Fibroblast of skin of right biceps (primary cell): ENCODE data around the gene CITED2.

Experiments used
- DNase-seq: peaks from one replicate; pipeline ENCODE4 v3.0.0-alpha.2; 2013

The CITED2 gene

GRCh38 chr6:139381216-139381865 is 6.9 kb upstream of the CITED2 start:
- DNase-seq, result peak; percentile 27

GRCh38 chr6:139380611-139381010 is 6.2 kb upstream of the CITED2 start:
- DNase-seq, result no peak

GRCh38 chr6:139380168-139380567 is 5.7 kb upstream of the CITED2 start:
- DNase-seq, result no peak

GRCh38 chr6:139378882-139379341 is 4.5 kb upstream of the CITED2 start:
- DNase-seq, result peak; percentile 47

- DNase-seq, result no peak
Observed at GRCh38 chr6:139378226-139378625, 3.8 kb upstream of the CITED2 start.

- DNase-seq, result peak; percentile 59
Observed at GRCh38 chr6:139376604-139377218, 2.3 kb upstream of the CITED2 start.

GRCh38 chr6:139376017-139376330 is 1.5 kb upstream of the CITED2 start:
- DNase-seq, result no peak

GRCh38 chr6:139375226-139376016 is 973 bp upstream of the CITED2 start:
- peak; percentile 99 for DNase-seq

- DNase-seq, result no peak
Observed at GRCh38 chr6:139373928-139374356, 506 bp downstream of the CITED2 start.

- DNase-seq, result peak; percentile 59
Observed at GRCh38 chr6:139373154-139373927, 1.1 kb downstream of the CITED2 start.

GRCh38 chr6:139372326-139373153 is 1.9 kb downstream of the CITED2 start:
- DNase-seq, result peak; percentile 39

GRCh38 chr6:139371421-139372203 is 2.8 kb downstream of the CITED2 start:
- DNase-seq, result peak; percentile 22

- no peak for DNase-seq
Observed at GRCh38 chr6:139370999-139371345, 3.5 kb downstream of the CITED2 start.

GRCh38 chr6:139370283-139370998 is 4.0 kb downstream of the CITED2 start:
- DNase-seq, result peak; percentile 82

- DNase-seq, result peak; percentile 83
Observed at GRCh38 chr6:139369568-139370282, 4.7 kb downstream of the CITED2 start.

GRCh38 chr6:139369068-139369467 is 5.4 kb downstream of the CITED2 start:
- DNase-seq, result peak; percentile 47

- no peak for DNase-seq
Observed at GRCh38 chr6:139368661-139369060, 5.8 kb downstream of the CITED2 start.

GRCh38 chr6:139367810-139368351 is 6.6 kb downstream of the CITED2 start:
- peak; percentile 28 for DNase-seq

- no peak for DNase-seq
Observed at GRCh38 chr6:139364982-139365379, 9.5 kb downstream of the CITED2 start.
